CD4-positive, alpha-beta T cell treated with Interferon gamma for 1 hour (primary cell): ENCODE data around the gene CCDC59.
A peak's percentile ranks its signal among the peaks of the same experiment; 100 is the strongest.
"Not testable (repeated sequence)": the region's sequence is repeated elsewhere in the genome, so short reads cannot be mapped to it uniquely, and the experiment has no call there.

Source experiments
- DNase-seq: peaks from one replicate; pipeline ENCODE4 v3.0.0-alpha.2; 2020

The CCDC59 gene, protein sequence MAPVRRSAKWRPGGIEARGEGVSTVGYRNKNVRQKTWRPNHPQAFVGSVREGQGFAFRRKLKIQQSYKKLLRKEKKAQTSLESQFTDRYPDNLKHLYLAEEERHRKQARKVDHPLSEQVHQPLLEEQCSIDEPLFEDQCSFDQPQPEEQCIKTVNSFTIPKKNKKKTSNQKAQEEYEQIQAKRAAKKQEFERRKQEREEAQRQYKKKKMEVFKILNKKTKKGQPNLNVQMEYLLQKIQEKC

DNA sequence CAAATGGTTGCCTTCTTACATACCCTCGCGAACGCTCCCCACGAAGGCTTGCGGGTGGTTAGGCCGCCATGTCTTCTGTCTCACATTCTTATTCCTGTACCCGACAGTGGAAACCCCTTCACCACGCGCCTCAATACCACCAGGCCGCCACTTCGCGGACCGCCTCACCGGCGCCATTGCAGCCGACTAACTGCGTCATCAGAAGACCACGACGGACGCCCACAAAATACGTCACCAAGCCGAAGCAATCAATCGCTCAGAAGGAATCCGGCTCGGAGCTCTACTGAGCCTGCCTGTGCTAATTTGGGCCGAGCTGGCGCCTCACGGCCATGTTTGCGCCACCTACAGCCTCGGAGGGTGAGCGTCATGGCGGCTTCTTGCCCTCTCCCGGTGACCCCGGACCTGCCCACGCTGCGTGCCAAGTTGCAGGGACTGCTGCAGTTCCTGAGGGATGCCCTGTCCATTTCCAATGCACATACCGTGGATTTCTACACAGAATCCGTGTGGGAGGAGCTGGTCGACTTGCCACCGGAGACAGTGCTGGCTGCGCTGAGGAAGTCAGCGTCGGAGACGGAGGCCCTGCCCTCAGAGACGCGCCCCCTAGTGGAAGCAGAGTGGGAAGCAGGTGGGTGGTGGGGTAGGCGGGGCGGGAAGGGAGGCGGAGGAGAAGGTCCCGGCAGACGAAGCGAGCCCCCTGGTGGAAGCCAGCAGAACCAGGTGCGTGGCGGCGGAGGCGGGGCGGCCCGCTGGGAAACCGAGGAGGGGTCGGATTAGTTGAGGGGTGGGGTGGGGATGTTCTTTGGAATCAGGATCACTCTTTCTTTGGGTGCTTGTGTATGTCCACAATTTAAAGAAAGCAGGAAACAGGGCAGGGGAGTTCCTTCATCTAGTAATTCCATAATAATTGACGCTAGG, at the start of gene CCDC59, which contains the start of gene METTL25:
TSS of gene CCDC59 (minus strand) at position 188 of the 915 bp plus-strand sequence. CDS start at position 177, 11 bp downstream.
TSS of gene METTL25 (plus strand) at position 330 of the 915 bp plus-strand sequence. CDS start at position 367, 37 bp downstream.
- peak; percentile 97 for DNase-seq

DNA sequence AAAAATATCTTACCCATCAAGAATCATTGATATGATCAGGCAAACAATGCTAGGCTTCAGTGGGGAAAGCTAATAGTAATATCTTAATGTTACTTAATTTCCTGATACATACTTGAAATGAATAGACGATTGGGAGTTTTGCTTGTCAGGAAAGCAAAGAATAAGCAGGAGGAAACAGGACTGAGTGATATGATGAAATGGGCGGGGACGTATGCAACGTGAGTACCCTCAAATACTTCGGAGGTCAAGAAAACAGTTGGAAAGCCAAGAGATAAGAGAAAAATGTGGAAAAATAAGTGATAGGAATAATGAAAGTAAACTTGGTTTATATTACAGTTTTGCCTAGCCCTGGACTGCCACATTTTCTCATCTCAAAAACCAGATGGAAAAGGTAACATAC, 49.3 kb upstream of the CCDC59 start:
- DNase-seq, result no peak

DNA sequence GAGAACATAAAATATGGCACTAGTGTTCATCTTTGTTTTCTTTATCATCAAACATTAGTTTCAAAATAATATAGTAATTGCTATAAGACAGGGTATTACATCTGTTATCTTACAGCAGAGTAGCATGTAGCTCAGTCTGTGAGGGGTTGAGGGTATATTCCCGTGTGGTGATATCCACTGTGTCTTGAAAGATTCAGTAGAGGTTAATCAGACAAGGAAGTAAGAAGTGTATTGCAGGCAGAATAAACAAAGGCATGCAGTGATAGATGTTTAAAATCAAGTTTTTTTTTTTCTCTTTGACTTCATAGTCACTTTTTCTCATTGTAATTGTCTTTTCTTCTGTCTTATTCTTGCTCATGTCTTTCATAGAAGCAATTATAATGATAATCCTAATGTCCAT, 48.5 kb upstream of the CCDC59 start:
- no peak for DNase-seq

DNA sequence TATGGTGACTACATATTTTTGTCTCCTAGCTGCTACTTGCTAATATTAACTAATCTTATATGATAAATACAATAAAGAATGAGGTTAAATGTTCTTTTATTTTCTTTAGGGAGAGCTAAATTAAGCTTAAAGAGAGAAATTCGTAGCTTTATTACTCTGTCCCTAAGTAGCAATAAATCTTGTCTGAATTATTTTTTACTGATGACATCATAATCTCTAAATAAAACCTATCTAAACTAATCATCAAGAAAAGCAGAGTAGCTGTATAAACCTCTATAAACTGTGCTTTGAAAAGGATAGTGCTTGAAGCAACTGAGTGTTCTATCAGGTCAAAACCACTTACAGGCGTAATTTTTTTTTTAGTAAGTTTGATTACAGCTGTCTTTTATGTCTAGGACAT, 42.6 kb upstream of the CCDC59 start:
- no peak for DNase-seq

DNA sequence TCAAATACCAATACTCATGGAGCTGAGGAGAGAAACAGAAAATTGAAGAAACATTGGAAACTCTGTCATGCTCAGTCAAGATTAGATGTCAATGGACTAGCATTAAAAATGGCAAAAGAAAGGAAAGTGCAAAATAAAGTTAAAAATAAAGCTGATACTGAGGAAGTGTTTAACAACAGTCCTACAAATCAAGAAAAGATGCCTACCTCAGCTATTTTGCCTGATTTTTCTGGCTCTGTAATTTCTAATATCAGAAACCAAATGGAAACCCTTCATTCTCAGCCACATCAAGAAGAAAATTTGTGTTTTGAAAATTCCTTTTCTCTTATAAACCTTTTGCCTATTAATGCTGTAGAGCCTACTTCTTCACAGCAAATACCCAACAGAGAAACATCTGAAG, 40.7 kb upstream of the CCDC59 start:
- DNase-seq, result no peak

DNA sequence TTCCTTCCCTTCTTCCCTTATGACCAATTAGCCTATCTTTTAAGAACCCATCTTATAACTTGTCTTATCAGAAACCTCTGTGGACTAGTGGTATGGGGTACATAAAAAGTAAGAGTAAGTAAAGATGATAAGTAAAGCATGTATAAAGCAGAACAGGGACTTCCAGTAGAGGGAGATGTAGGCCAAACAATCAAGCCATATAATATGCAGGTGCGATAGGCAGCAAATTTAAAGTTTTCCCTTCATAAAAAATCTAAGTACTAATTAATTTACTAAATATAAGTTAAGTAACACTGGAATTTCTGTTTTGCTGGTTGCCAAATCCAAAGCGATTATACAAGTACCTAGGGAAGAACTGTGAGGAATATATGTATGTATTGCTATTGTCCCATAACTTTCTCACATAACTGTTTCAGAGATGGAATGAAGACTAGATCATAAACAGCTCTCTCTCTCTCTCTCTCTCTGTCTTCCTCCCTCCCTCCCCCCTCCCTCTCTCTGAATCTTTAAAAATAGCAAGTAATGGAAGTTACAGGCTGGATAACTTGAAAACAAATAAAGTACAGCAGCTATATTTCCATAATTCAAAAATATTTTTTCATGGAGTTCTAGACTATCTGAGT, 25.9 kb upstream of the CCDC59 start:
- DNase-seq, result no peak

DNA sequence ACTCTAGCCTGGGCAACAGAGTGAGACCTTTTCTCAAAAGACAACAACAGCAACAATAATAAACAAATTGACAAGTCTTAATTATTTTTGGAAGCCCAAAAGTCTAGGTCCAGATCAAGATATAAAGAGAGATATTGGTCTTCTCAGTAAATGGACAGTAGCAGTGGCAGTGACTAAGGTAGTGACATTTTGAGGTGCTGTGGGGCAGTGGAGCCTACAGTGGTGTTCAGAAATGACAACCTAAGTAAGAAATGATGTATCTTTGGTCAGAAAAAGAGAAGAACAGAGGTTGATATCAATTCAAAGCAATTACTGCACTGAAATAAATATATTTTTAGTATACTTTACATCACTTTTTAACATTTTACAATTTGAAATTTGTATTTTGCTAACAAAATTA, 20.8 kb upstream of the CCDC59 start:
- no peak for DNase-seq

DNA sequence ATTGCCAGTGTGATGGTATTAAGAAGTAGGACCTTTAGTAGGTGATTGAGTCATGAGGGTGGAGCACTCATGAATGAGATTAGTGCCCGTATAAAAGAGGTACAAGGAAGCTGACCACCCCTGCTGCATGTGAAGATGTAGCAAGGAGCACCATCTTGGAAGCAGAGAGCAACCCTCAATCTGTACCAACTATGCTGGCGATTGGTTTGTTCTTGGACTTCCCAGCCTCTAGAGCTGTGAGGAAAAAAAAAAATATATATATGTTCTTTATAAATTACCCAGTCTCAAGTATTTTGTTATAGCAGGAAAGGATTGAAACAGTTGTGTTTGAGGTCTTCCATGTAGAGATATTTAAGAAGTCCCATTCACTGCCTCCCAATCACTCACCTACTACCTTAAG, 17.0 kb upstream of the CCDC59 start:
- no peak for DNase-seq

DNA sequence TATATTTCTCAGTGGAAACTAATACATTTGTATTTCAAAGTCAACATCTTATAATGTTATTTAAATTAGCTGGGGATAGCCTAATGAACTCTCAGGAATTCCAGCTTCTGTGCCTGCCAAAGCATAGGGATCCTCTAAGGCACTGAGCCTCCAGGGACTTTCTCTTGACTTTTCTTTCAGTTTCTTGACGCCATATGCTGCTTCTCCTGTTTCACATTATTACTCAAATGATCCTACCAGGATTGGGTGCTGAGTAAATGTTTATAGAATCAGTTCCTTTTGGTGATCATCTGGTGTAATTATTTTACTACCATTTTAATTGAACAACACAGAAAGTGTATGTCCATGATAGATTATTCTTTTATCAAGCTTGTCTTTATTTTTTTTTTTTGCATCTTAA, 8.0 kb upstream of the CCDC59 start:
- DNase-seq, result no peak

DNA sequence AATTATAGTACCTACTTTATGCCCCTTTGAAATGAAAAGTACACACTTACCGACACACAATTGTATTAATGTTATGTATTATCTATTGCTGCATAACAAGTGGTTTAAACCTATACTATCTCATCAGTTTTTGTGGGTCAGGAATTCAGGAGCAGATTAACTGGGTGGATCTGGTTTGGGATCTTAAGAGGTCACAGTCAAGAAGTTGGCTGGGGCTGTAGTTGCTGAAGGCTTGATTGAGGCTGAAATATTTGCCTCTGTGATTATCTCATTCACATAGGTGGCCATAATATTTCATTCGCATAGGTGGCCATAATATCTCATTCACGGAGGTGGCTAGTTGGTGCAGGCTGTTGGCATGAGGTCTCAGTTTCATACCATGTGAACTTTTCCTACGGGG, 5.8 kb upstream of the CCDC59 start:
- no peak for DNase-seq

DNA sequence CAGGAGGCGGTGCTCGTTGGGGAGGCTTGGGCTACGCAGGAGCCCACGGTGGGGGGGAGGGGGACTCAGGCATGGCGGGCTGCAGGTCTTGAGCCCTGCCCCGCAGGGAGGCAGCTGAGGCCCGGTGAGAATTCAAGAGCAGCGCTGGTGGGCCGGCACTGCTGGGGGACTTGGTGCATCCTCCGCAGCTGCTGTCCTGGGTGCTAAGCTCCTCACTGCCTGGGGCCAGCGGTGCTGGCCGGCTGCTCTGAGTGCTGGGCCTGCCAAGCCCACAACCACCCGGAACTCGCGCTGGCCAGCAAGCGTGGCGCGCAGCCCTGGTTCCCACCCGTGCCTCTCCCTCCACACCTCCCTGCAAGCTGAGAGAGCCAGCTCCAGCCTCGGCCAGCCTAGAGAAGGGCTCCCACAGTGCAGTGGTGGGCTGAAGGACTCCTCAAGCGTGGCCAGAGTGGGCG, 3.3 kb upstream of the CCDC59 start:
- no peak for DNase-seq

DNA sequence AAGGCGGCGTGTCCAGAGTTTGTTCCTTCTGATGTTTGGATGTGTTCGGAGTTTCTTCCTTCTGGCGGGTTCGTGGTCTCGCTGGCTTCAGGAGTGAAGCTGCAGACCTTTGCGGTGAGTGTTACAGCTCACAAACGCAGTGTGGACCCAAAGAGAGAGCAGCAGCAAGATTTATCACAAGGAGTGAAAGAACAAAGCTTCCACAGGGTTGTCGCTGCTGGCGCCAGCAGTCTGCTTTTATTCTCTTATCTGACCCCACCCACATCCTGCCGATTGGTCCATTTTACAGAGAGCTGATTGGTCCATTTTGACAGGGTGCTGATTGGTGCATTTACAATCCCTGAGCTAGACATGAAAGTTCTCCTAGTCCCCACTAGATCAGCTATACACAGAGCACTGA, 2.6 kb upstream of the CCDC59 start:
- not testable (repeated sequence) for DNase-seq

DNA sequence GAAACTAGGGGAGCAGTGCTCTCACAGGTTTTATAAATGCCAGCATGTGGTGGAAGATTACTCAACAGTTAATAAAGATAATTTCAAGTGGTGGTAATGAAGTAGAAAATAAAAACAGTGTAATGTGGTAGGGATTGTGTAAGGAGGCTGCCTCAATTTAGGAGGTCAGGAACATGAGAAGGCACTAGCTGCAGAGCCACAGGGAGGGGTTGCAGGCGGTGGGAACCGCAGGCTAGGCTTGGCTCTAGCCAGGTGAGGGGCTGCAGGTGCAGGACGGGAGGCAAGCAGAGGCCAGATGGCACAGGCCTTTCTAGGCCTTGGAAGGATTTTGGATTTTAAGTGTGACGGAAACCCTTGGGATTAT, 910 bp upstream of the CCDC59 start:
- DNase-seq, result no peak

DNA sequence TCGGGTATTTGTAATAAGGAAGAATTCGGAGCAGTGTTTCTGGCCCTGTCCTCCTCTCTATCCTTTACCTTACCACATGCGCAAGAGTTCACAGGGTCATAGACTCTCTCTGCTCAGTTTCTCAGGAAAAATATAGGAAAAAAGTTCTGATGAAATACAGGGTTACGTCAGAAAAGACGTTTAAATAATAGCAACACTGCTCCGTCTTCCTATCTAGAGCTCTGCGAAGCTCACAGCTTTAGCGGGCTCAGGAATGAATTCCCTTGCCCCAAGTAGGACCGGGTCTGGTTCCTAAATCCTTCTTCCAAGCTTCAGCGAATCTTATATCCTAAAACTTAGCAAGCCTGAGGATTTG, 365 bp downstream of the CCDC59 start:
- DNase-seq, result no peak

DNA sequence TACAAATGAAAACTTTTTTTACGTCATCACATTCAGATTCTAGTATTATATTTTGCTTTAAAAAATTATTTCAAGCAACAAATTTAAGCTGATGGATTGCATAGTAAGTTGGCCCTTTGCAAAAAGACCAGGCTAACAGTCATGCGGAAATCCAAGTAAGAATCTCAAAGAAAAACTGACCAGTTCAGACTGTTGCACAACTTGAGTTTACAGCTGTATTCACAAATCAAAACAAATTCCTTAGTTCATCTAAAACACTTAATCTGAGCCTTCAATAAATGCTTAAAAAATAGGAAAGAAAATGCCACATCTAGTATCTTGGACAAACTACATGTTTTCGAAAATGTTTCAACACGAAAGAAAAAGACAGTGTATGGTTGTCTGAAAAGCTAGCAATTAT, 847 bp downstream of the CCDC59 start:
- DNase-seq, result no peak

DNA sequence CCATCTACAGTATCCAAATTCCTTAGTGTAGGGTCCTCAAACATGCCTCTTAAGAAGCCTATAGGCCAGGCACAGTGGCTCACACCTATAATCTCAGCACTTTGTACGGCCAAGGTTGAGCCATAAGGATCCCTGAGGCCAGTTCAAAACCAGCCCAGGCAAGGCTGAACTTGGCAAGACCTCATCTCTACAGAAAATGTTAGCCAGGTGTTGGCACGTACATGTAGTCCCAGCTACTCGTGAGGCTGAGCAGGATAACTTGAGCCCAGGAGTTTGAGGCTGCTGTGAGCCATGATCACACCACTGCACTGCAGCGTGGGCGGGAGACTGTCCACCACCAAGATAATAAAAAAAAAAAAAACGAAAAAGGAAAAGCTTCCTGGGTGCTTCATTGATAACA, 6.8 kb downstream of the CCDC59 start:
- no peak for DNase-seq

DNA sequence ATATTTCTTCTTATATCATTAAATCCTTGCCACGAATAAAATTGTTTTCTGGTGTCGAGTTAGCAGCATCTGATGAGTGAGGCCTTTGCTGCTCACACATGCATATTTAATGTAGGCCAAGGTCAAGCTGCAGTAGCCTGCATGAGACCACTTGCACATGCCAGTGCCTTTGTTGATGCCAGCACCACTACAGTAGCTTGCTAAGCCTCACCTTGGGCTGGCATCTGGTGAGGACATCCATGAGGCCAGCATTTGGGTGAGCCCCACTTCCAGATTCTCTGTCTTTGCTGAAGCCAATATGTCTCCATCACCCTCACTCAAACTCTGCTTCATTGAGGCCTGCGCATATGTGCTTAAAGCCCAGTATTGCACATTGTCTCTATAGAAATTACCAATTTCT, 8.0 kb downstream of the CCDC59 start:
- no peak for DNase-seq

DNA sequence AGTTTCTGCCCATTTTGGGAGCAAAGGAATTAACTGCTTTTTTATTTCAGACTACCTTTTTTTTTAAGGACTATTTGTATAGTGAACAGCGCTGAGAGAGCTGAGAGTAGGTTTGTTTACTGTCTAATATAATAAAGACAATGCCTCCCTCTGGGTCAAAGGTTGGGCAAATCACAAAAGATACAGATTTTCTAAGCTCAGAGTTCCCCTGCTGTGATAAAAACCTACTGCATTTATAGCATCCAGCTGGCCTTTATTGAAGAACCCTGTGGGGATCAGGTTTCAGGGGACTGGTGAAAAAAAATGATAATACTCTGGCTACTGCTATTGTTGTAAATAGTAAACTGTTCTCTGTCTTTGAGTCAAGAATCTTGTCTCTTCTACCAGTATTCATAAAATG, 28.7 kb downstream of the CCDC59 start:
- no peak for DNase-seq

DNA sequence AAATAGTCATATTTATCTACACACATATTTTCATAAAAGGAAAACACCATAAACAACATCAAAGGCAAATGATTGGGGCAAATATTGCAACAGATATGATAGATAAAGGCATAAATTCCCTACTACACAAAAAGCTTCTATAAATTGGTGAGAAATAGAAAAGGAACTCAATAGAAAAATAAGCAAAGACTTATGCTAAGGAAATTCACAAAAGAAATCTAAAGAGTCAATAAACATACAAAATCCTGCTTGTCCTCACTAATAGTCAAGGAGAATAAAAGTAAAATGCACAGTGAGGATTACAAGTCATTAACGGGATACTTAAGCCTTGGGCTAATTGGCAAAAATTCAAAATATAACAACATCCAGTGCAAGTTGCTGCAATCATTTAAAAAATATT, 30.3 kb downstream of the CCDC59 start:
- DNase-seq, result no peak

DNA sequence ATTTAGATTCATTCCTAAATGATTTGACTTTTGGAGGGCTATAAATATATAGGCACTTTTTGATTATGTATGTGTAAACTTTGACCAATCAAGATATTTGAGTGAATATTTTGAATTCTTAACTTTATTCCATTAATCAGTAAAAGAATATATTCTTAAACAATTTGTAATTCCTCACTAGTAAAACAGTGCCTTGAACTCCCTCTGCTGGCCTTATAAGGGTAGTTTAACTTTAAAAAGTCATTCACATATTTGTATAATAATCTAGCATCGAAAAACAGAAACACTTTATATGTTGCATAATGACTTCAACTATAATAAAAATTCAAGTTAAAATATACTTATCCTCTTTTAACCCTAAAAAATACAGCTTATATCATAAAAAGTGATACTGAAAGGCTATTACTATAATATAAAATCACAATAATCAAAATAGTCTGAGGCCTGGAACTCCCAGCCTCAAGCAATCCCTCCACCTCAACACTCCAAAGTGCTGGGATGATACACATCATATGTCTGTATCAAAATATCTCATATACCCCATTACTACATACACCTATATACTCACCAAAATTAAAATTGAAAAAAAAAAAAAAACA, 31.2 kb downstream of the CCDC59 start:
- DNase-seq, result no peak

DNA sequence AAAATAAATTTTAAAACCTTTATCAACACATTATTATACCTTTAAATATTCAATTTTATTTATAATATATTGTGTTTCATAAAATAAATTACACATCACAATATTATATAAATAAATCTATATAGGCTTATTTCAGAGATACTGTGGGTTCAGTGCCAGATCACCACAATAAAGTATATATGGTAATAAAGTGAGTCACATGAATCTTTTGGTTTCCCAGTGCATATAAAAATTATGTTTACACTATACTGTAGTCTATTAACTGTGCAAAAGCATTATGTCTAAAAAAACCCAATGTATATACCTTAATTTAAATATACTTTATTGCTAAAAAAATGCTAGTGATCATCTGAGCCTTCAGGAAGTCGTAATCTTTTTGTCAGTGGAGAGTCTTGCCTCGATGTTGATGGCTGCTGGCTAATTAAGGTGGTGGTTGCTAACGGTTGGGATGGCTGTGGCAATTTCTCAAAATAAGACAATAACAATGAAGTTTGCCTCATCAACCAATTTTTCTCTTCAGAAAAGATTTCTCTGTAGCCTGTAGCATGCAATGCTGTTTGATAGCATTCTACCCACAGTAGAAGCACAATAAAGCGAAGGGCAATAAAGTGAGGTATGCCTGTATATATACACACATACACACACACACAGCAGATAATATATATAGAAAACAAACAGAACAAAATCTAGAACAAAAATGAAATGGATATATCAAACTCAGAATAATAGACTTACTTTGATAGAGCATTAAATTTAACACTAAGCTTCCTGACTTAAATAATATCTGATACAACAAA, 32.4 kb downstream of the CCDC59 start:
- no peak for DNase-seq

DNA sequence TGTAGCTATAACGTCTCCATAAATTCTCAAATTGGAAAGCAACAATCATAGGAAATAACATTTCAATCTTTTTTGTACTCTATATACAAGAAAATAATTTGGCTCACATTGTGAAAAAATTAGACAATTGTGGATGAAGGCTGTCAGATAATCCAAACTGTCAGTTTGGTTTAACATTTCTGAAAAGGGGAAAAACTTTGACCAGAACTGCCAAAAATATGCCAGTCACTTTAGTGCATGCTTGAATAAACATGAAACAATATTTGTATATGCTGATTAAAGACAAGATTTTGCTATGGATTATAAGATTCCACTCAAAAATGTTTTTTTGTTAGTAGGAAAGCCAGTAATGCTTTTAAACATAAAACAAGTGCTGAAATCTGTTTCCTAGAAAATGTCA, 38.9 kb downstream of the CCDC59 start:
- DNase-seq, result no peak
